RWPE2 (cell line): ENCODE measurements around the gene BRWD1.

Experiments
- ATAC-seq: fragments of 200-7000 bp; cut with Tn5 transposase; 3 replicates; pipeline ENCODE4 v1.9.1; 2021; ENCODE audit warnings: low read depth
- DNase-seq: peaks from one replicate; pipeline ENCODE4 v3.0.0-alpha.2; 2020; ENCODE audit warnings: low spot score
- H3K27ac ChIP-seq: fragments of 450-650 bp; 2 replicates; pipeline ENCODE4 v1.5.1; 2017; ENCODE audit warnings: mild to moderate bottlenecking; ENCODE audit not compliant: poor library complexity, severe bottlenecking
- H3K27me3 ChIP-seq: fragments of 250-450 bp; sonication (Bioruptor Pico); 2 replicates; pipeline ENCODE4 v1.5.1; 2021; ENCODE audit warnings: mild to moderate bottlenecking, moderate library complexity; ENCODE audit not compliant: insufficient read depth, poor library complexity, severe bottlenecking
- H3K36me3 ChIP-seq: fragments of 250-450 bp; sonication (Bioruptor Pico); 2 replicates; pipeline ENCODE4 v1.5.1; 2020; ENCODE audit warnings: low read depth, mild to moderate bottlenecking, moderate library complexity
- H3K4me1 ChIP-seq: fragments of 250-450 bp; sonication (Bioruptor Pico); 2 replicates; pipeline ENCODE4 v1.5.1; 2021; ENCODE audit warnings: mild to moderate bottlenecking, moderate library complexity; ENCODE audit not compliant: insufficient read depth, poor library complexity, severe bottlenecking
- H3K4me3 ChIP-seq: fragments of 250-450 bp; sonication (Bioruptor Pico); 2 replicates; pipeline ENCODE4 v1.5.1; 2021; ENCODE audit warnings: mild to moderate bottlenecking, moderate library complexity; ENCODE audit not compliant: severe bottlenecking
- H3K9me3 ChIP-seq: fragments of 250-450 bp; sonication (Bioruptor Pico); 2 replicates; pipeline ENCODE4 v1.5.1; 2021; ENCODE audit warnings: mild to moderate bottlenecking, moderate library complexity; ENCODE audit not compliant: severe bottlenecking
- TF ChIP-seq, protein P1 (sequence below): fragments of 450-650 bp; IDR thresholded peaks from one replicate; pipeline ENCODE4 v1.5.1; 2017; ENCODE audit warnings: mild to moderate bottlenecking, moderate library complexity; ENCODE audit not compliant: poor library complexity, severe bottlenecking

The BRWD1 gene

DNA sequence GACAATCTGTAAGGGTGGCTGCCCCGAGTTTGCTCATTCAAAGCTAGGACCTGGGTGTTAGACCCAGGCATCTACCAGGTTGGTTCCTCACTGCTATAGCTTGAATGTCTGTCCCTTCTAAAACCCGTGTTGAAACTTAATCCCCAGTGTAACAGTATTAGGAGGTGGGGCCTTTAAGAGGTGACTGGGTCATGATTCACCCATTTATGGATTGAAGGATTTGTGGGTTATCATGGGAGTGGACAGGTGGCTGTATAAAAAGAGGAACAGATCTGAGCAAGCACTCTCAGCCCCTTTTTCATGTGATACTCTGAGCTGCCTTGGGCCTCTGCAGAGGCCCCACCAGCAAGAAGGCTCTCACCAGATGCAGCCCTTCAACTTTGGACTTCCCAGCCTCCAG, 159.6 kb downstream of the BRWD1 start:
- Histone ChIP-seq H3K9me3 (no peaks in the 10 kb centered on the region), H3K36me3 (no peaks in the 10 kb centered on the region), H3K4me3 (no peak overlapping the region), H3K27ac (no peak overlapping the region), H3K27me3 (no peaks in the 10 kb centered on the region), H3K4me1 (no peaks in the 10 kb centered on the region)
- TF ChIP-seq, protein P1, sequence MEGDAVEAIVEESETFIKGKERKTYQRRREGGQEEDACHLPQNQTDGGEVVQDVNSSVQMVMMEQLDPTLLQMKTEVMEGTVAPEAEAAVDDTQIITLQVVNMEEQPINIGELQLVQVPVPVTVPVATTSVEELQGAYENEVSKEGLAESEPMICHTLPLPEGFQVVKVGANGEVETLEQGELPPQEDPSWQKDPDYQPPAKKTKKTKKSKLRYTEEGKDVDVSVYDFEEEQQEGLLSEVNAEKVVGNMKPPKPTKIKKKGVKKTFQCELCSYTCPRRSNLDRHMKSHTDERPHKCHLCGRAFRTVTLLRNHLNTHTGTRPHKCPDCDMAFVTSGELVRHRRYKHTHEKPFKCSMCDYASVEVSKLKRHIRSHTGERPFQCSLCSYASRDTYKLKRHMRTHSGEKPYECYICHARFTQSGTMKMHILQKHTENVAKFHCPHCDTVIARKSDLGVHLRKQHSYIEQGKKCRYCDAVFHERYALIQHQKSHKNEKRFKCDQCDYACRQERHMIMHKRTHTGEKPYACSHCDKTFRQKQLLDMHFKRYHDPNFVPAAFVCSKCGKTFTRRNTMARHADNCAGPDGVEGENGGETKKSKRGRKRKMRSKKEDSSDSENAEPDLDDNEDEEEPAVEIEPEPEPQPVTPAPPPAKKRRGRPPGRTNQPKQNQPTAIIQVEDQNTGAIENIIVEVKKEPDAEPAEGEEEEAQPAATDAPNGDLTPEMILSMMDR = no peak
- DNase-seq (no peak), ATAC-seq (peak; percentile 73; the same call in 1 of the 3 replicates)

DNA sequence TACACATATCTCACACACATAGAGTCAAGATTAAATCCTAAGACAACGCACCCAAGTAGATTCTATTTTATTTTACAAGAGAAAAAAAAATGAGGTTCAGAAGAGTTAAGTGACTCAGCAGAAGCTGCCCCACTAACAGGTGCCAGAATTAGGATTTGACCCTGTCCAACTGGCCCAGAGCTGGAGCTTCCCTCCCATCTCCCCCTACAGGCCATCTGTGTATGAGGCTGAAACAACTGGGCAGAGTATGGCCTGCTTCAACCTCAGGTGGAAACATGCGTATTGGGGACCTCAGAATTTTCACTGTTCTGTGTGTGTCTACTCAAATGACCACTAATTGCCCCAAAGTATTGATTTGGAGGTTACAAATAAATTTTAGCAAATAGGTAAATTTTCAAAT, 160.1 kb downstream of the BRWD1 start:
- Histone ChIP-seq H3K27ac (no peak overlapping the region), H3K27me3 (no peaks in the 10 kb centered on the region), H3K4me3 (no peak overlapping the region), H3K4me1 (no peaks in the 10 kb centered on the region), H3K9me3 (no peaks in the 10 kb centered on the region), H3K36me3 (no peaks in the 10 kb centered on the region)
- ATAC-seq (peak; percentile 51; the same call in 1 of the 3 replicates), DNase-seq (no peak)
- TF ChIP-seq, protein P1 = no peak

DNA sequence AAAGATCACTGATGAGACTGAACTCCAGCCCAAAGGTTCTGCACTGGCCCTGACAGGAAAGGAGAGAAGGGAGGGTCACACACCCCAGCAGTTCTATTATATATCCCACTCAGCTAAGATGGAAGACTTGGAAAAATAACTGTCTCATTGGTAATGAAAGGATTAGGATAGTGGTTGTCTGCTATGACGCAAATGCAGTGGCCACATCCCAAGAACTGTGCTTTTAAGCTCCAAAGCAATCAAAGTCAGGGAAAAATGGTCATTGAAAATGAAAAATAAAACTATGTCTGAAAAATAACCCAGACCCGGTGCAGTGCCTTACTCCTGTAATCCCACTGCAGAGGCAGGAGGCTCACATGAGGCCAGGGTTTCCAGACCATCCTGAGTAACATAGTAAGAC, 161.2 kb downstream of the BRWD1 start:
- Histone ChIP-seq H3K4me3 (no peak overlapping the region), H3K36me3 (no peaks in the 10 kb centered on the region), H3K27me3 (no peaks in the 10 kb centered on the region), H3K4me1 (no peaks in the 10 kb centered on the region), H3K27ac (no peak overlapping the region), H3K9me3 (no peaks in the 10 kb centered on the region)
- TF ChIP-seq, protein P1 = no peak
- ATAC-seq (no peak), DNase-seq (no peak)

DNA sequence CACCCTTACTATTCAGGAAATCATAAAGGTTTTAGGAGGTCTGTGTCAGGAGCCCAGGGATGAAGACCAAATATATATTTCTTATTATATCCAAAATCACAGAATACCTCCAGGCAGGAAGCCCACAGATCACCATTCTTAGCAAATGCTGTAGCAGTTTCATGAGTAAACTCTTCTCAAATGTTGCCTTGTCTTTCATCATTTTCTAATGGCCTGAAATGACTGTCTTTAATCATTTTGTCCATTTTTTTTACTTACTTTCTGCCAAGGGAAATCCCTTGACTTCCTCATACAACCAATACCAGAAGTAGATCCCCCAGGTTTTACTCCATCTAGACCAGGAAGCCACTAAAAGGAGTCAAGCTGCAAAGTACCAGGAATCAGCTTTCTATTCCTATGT, 162.6 kb downstream of the BRWD1 start:
- H3K4me3 ChIP-seq = no peak overlapping the region
- H3K27me3 ChIP-seq = no peaks in the 10 kb centered on the region
- H3K27ac ChIP-seq = no peak overlapping the region
- TF ChIP-seq, protein P1 = no peak
- no peaks in the 10 kb centered on the region for H3K9me3 ChIP-seq
- H3K36me3 ChIP-seq = no peaks in the 10 kb centered on the region
- no peak for DNase-seq
- H3K4me1 ChIP-seq = no peaks in the 10 kb centered on the region
- ATAC-seq = no peak

DNA sequence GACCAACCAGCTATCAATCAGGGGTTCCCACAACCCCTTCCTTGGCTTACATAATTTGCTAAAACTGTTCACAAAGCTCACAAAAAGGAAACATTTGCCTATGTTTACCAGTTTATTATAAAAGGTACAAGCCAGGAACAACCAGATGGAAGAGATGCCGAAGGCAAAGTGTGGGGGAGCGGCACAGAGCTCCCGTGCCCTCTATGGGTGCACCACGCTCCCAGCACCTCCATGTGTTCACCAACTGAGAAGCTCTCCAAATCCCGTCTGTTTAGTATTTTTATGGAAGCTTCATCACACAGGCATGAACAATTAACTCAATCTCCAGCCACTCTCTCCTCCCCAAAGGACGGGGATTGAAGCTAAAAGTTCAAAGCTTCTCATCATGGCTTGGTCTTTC, 163.1 kb downstream of the BRWD1 start:
- TF ChIP-seq, protein P1 = no peak
- ATAC-seq (no peak), DNase-seq (no peak)
- H3K4me1 ChIP-seq = no peaks in the 10 kb centered on the region
- no peaks in the 10 kb centered on the region for H3K36me3 ChIP-seq
- no peak overlapping the region for H3K4me3 ChIP-seq
- H3K9me3 ChIP-seq = no peaks in the 10 kb centered on the region
- no peak overlapping the region for H3K27ac ChIP-seq
- no peaks in the 10 kb centered on the region for H3K27me3 ChIP-seq
